Measurements from ENCODE around the gene IFT22.
"Not testable (repeated sequence)": the region's sequence is repeated elsewhere in the genome, so short reads cannot be mapped to it uniquely, and the experiment has no call there.

The IFT22 gene

GRCh38 chr7:101321491-101322401, at the start of gene IFT22:
IFT22 (minus strand) TSS chr7:101321812; CDS start chr7:101321709, 103 bp downstream.
- DNase-seq, result peak; percentile 92

- DNase-seq, result no peak
These were observed 49.2 kb upstream of the IFT22 start for GRCh38 chr7:101370836-101371235.

- DNase-seq, result no peak
These were observed 47.0 kb upstream of the IFT22 start for GRCh38 chr7:101368422-101369165.

GRCh38 chr7:101367676-101368075, 46.1 kb upstream of the IFT22 start:
- DNase-seq, result no peak

DNA sequence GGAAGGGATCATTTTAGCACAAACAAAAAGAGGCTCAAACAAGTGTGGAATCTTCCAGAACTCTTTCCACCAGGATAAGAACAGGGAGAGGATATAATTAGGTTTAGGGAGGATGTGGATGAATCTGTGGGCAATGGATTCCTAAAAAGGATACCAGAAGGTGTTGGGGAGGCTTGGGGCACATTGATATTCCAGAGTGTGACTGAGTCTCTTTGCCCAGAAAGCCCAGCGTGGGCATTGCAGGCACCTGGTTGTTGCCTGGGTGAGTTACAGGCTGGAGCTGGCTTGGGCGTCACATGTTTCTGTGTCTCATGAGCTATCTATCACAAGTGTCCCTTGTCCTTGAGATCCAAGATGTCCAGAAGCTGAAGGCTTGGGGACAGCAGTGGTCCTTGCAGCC, 44.3 kb upstream of the IFT22 start:
- DNase-seq, result no peak

DNA sequence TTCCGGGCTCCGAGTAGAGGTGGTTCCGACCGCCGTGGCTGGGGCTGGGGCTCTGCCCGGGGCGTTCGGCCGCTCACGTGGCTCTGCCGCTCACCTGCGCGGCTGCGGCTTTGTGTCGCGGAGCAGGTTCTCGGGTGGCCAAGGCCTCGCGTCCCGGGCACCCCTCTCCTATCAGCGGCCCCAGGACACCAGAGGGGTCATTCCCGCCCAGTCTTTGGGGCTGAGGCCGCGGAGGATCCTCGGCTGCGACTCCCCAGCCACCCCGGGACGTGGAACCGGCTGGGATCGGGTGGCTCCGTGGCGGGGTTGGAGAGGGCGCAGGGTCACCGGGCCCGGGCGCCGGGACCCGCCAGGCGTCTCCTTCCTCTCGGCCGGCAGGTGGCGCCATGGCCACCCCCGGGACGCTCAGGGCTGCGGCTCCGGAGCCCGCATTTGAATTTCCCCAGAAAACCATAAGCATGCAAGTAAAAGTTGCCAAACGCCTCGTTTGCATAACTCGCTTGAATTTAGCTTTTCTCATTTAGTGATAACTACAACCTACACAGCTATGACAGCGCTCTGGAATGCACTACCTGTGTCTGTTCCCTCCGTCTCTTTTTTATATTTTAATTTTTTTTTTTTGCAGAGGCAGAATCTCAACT, 42.2 kb upstream of the IFT22 start:
- DNase-seq, result peak; percentile 52

- DNase-seq, result no peak
These were observed 41.7 kb upstream of the IFT22 start for GRCh38 chr7:101363196-101363733.

DNA sequence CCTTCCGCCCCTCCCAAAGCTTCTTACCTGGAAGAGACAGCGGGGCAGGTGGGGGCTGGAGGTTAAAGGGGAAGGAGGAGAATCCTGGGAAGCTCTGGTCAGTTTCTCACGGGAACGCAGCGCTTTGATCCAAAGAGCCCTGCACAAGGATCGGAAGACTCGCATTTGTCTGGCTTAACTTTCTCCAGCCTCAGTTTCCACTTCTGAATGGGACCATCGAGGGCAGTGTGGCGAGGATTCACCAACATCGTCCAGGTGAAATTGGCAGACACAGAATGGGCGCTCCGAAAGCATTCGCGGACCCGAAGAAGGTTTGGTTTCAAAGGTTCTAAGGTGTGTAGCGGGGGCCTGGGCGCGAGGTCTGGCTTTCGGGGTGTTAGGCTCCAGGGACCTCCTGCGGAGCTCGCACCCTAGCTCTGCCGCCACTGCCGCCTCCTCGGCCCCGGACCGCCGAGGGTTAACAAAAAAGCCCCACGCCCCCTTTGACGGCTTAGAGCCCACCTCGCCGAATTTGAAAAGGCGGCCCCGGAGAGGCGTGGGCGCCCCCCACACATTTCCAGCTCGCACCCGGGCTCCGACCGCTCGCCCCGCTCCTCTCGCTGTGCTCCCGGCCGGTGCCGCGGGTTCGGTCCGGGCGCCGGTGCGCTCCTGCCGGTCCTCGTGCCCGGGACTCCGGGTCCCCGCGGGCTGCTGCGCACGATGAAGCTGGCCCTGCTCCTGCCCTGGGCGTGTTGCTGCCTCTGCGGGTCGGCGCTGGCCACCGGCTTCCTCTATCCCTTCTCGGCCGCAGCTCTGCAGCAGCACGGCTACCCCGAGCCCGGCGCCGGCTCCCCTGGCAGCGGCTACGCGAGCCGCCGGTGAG, 41.0 kb upstream of the IFT22 start, which contains the start of gene COL26A1:
Gene COL26A1, plus strand, starts transcription at position 542 of the 862 bp plus-strand sequence. Its CDS starts 158 bp downstream, at position 700.
- no peak for DNase-seq

- DNase-seq, result peak; percentile 20
These were observed 35.8 kb upstream of the IFT22 start for GRCh38 chr7:101357433-101357832.

GRCh38 chr7:101352920-101353308, 31.3 kb upstream of the IFT22 start:
- DNase-seq, result no peak

- not testable (repeated sequence) for DNase-seq
These were observed 27.7 kb upstream of the IFT22 start for GRCh38 chr7:101349300-101349699.

DNA sequence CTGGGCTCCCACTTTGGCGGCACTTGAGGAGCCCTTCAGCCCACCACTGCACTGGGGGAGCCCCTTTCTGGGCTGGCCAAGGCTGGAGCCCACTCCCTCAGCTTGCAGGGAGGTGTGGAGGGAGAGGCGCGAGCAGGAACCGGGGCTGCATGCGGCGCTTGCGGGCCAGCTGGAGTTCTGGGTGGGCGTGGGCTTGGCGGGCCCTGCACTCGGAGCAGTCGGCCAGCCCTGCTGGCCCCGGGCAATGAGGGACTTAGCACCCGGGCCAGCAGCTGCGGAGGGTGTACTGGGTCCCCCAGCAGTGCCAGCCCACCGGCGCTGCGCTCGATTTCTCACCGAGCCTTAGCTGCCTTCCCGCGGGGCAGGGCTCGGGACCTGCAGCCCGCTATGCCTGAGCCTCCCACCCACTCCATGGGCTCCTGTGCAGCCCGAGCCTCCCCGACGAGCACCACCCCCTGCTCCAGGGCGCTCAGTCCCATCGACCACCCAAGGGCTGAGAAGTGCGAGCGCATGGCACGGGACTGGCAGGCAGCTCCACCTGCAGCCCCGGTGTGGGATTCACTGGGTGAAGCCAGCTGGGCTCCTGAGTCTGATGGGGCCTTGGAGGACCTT, 26.9 kb upstream of the IFT22 start:
- not testable (repeated sequence) for DNase-seq

- DNase-seq, result no peak
These were observed 25.9 kb upstream of the IFT22 start for GRCh38 chr7:101347477-101347876.

DNA sequence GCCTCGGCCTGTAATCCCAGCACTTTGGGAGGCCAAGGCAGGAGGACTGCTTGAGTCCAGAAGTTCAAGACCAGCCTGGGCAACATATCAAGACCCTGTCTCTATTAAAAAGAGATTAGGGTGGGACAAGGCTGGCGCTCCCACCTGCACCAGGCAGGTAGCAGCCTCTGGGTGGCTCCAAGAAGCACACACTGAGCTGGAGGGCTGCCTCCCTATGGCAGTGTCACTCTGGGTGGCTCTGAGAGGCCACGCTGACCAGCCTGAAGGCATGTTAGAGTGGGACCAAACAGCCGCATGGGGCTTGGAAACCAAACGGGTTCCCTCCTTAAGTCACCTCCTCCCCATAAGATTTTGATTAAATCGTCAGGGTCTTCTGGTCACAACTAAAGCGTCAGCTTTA, 21.3 kb upstream of the IFT22 start:
- no peak for DNase-seq

GRCh38 chr7:101340379-101340778, 18.8 kb upstream of the IFT22 start:
- no peak for DNase-seq

DNA sequence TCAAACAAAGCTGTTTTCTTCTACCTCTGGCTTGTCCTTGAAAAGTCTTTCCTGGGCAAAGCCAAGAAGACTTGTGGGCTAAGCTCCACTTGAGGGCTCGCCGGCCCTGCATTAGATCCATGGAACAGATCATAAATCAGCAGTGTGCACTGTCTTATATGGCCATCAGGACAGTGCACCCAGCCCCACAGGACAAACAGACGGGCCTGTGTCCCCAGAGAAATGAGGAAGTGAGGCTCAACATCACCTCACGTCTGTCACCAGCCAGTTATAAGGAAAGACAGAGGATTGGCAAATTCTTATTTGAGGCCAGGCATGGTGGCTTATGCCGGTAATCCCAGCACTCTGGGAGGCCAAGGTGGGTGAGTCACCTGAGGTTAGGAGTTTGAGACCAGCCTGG, 12.3 kb upstream of the IFT22 start:
- DNase-seq, result no peak

- DNase-seq, result no peak
These were observed 10.4 kb upstream of the IFT22 start for GRCh38 chr7:101332026-101332425.

GRCh38 chr7:101330011-101330484, 8.4 kb upstream of the IFT22 start:
- DNase-seq, result no peak

- DNase-seq, result no peak
These were observed 6.5 kb upstream of the IFT22 start for GRCh38 chr7:101328159-101328558.

- no peak for DNase-seq
These were observed 2.2 kb downstream of the IFT22 start for GRCh38 chr7:101319401-101319800.

DNA sequence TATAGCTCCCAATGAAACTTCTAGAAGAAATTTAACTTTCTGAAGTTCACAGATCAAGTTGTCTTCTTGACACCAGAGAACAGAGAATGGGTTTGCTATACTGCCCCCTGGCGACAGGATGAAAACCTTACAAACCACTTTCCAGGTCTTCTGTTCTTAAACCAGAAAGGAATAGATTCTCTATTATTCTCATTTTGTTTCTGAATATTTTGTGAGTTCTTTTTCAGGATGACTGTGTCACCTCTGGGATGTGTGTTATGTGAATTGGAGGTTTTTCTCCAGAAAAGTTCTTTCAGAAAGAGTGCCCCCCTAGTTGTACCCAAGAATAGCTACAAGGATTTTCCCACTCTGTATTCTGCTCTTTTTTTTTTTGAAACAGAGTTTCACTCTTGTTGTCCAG, 6.3 kb downstream of the IFT22 start:
- DNase-seq, result peak; percentile 45
